CD4-positive, alpha-beta memory T cell (primary cell): ENCODE results near the gene TTN. TPM values are rescaled to one million over a fixed set of nuclear protein-coding genes. Genes with fewer than 3 reads are reported as not detected.

Experiments
- CTCF ChIA-PET: fragments of 350-600 bp; sonication (Branson Sonifier 250); formaldehyde crosslinking; loops from one replicate; lab custom pipeline; 2021; ENCODE audit warnings: inconsistent platforms; ENCODE audit not compliant: partially characterized antibody; lab: Charles Lee
- POLR2A ChIA-PET: fragments of 350-600 bp; sonication (Branson Sonifier 250); formaldehyde crosslinking; loops from one replicate; lab custom pipeline; 2021; ENCODE audit not compliant: partially characterized antibody; lab: Charles Lee
- DNase-seq, 5 donors: peaks; one replicate each; pipeline versions ENCODE4 v3.0.0 to v3.0.0-alpha.2; 2020 to 2022; ENCODE audit warnings: mixed read lengths in 1 of 5
- H3K27ac ChIP-seq: one replicate; pipeline ENCODE4 v1.7.0; 2013; ENCODE audit warnings: low read depth, low read length
- H3K27me3 ChIP-seq: 2 replicates; pipeline ENCODE4 v1.7.0; 2013; ENCODE audit warnings: mild to moderate bottlenecking, low read length, moderate library complexity; ENCODE audit not compliant: insufficient read depth
- H3K36me3 ChIP-seq: 2 replicates; pipeline ENCODE4 v1.7.0; 2013; ENCODE audit warnings: mild to moderate bottlenecking, low read length, moderate library complexity; ENCODE audit not compliant: insufficient read depth
- H3K4me1 ChIP-seq: 2 replicates; pipeline ENCODE4 v1.7.0; 2013; ENCODE audit warnings: mild to moderate bottlenecking, low read length, moderate library complexity; ENCODE audit not compliant: insufficient read depth
- H3K4me3 ChIP-seq, 2 donors: one replicate each; pipeline ENCODE4 v1.7.0; 2013; ENCODE audit warnings: low read length in 2 of 2, mild to moderate bottlenecking in 1 of 2
- H3K9me3 ChIP-seq, 2 donors: one replicate each; pipeline ENCODE4 v1.7.0; 2013; ENCODE audit warnings: low read length in 2 of 2, control low read depth in 1 of 2; ENCODE audit not compliant: control insufficient read depth in 1 of 2
- H3K27ac Mint-ChIP-seq, 7 donors: one replicate each; pipeline ENCODE4 v1.8.0; 2020 to 2021; ENCODE audit warnings: mixed read lengths in 7 of 7, mild to moderate bottlenecking in 6 of 7, inconsistent platforms in 3 of 7, moderate library complexity in 3 of 7
- H3K27me3 Mint-ChIP-seq, 2 donors: one replicate each; pipeline ENCODE4 v1.8.0; 2020 to 2021; ENCODE audit warnings: mixed read lengths in 2 of 2
- H3K36me3 Mint-ChIP-seq, 2 donors: one replicate each; pipeline ENCODE4 v1.8.0; 2020 to 2021; ENCODE audit warnings: mixed read lengths in 2 of 2, inconsistent platforms in 1 of 2, mild to moderate bottlenecking in 1 of 2
- H3K4me1 Mint-ChIP-seq, 4 donors: one replicate each; pipeline ENCODE4 v1.8.0; 2020 to 2021; ENCODE audit warnings: mixed read lengths in 4 of 4, mild to moderate bottlenecking in 1 of 4
- H3K4me3 Mint-ChIP-seq, 8 donors: one replicate each; pipeline ENCODE4 v1.8.0; 2020 to 2021; ENCODE audit warnings: mixed read lengths in 8 of 8, mild to moderate bottlenecking in 7 of 8, moderate library complexity in 6 of 8, inconsistent platforms in 3 of 8
- H3K9me3 Mint-ChIP-seq, 8 donors: one replicate each; pipeline ENCODE4 v1.8.0; 2020 to 2021; ENCODE audit warnings: mixed read lengths in 8 of 8, mild to moderate bottlenecking in 5 of 8, inconsistent platforms in 3 of 8, moderate library complexity in 1 of 8
- intact Hi-C: fragments of 100-400 bp; cut with micrococcal nuclease; formaldehyde crosslinking; loops from one replicate; pipeline ENCODE4 v1.15.1; 2023
- polyA plus RNA-seq, 2 donors: library from polyadenylated mRNA; unstranded; fragments of 300-500 nt; fragmentation: Illumina TruSeq; gene quantifications; one replicate each; pipeline ENCODE4 v1.2.3, GENCODE V29; 2021
- total RNA-seq, 2 experiments: library from RNA; stranded (reverse); gene quantifications; one replicate each; pipeline ENCODE4 v1.2.3, GENCODE V29; 2021

TTN gene
- total and polyA plus RNA-seq, 4 experiments from 2014 or later = 0.22 to 8.6 (median 5.0) TPM

DNA sequence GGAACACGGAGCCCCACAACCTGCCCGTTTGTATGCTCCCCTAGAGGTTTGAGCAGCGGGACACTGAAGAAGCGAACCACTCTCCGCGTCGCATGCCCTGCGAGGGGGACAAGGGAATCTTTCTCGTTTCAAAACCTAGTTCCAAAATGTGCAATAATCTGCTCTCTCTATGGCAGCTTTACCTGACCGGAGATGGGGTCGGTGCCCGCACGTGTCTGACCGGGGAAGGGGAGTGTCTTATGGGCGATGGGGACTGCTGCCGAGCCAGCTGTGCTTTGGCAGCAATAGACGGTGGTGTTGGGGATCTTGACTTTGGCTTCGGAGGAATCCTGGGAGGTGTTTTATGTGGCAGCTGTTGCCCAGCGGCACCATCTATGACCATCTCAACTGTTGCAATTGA lies 7.9 kb downstream of the TTN start:
- H3K4me1 Mint-ChIP-seq = no peaks in the 10 kb centered on the region
- H3K27me3 Mint-ChIP-seq = no peaks in the 10 kb centered on the region
- intact Hi-C loops = no loop called here
- CTCF ChIA-PET = interaction anchor here (1.0 kb wide), 1 partner anchor 330 kb away, joined by 3 read pairs; no protein-coding TSS in a partner anchor
- POLR2A ChIA-PET = no interaction called here
- peaks cover 0 to 2% (median 0%) of the 10 kb centered on the region in 8 donors for H3K9me3 Mint-ChIP-seq
- H3K4me3 Mint-ChIP-seq = no peak overlapping the region
- no peaks in the 10 kb centered on the region for H3K27me3 ChIP-seq
- no peaks in the 10 kb centered on the region for H3K4me1 ChIP-seq
- no peak overlapping the region for H3K27ac Mint-ChIP-seq
- H3K4me3 ChIP-seq = no peak overlapping the region
- no peaks in the 10 kb centered on the region for H3K9me3 ChIP-seq
- no peak for DNase-seq
- no peaks in the 10 kb centered on the region for H3K36me3 ChIP-seq
- no peak overlapping the region for H3K27ac ChIP-seq
- peaks cover 0 to 4% of the 10 kb centered on the region in 2 donors for H3K36me3 Mint-ChIP-seq

DNA sequence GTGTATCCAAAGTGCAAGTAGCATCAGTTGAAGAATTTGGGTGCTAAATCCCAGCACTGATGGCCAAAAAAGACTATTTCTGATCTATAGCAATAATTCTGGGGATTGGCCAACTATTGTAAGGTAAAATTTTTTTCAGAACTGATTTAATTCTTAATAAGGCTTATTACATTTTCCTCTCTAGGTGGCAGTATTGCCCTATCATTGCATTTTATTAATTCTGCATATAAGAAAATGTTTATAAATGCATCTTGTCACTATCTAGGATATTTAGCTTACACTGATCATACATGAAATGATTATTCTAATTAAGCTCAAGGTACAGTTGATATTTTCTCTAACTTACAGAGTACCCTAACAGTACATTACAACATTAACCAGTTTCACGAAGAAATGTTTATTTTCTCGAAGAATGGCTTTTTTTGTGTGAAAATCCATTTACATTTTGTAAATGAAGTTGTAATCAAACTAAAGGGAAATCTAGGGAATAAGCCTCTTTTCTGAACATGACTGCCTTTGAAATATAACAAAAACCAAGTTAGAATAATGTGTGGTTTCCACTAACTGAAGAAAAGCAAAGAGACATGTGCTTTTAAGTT lies 11.0 kb downstream of the TTN start:
- no peaks in the 10 kb centered on the region for H3K9me3 ChIP-seq
- no peak overlapping the region for H3K27ac ChIP-seq
- no peaks in the 10 kb centered on the region for H3K4me1 ChIP-seq
- H3K27me3 ChIP-seq = no peaks in the 10 kb centered on the region
- H3K4me1 Mint-ChIP-seq = no peaks in the 10 kb centered on the region
- intact Hi-C loops = loop anchor here (1.0 kb wide), 1 partner anchor 118 kb away; no protein-coding TSS in a partner anchor
- no peak overlapping the region for H3K4me3 Mint-ChIP-seq
- POLR2A ChIA-PET = no interaction called here
- DNase-seq = peak in 4 of 5 donors; percentile 9 to 14 (median 12)
- H3K27ac Mint-ChIP-seq = no peak overlapping the region
- H3K36me3 ChIP-seq = no peaks in the 10 kb centered on the region
- CTCF ChIA-PET = interaction anchor here (0.6 to 3.0 kb wide), 7 partner anchors 8 to 334 kb away, joined by 3 to 13 read pairs (median 4); no protein-coding TSS in a partner anchor
- H3K36me3 Mint-ChIP-seq = peaks cover 0 to 4% of the 10 kb centered on the region in 2 donors
- H3K27me3 Mint-ChIP-seq = peaks cover 0 to 3% of the 10 kb centered on the region in 2 donors
- H3K9me3 Mint-ChIP-seq = peaks cover 0 to 2% (median 0%) of the 10 kb centered on the region in 8 donors
- H3K4me3 ChIP-seq = no peak overlapping the region

DNA sequence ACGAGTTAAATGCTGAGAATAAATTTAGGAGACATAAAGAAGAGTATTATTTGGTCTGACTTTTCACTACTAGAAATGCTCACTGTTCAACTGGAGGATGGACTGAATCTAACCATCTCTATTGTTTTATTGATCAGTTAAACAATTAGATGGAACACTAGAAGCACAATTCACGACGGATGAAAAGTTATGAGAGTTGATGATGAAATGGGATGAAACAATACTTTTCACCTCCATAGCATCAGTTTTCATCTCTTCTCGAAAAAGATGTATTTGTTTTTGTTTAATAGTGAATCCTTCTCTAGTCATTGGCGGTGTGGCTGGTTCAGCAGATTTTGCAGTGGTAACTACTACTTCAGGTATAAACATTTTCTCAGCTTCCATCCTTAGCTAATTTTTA lies 19.3 kb downstream of the TTN start:
- no peaks in the 10 kb centered on the region for H3K36me3 Mint-ChIP-seq

DNA sequence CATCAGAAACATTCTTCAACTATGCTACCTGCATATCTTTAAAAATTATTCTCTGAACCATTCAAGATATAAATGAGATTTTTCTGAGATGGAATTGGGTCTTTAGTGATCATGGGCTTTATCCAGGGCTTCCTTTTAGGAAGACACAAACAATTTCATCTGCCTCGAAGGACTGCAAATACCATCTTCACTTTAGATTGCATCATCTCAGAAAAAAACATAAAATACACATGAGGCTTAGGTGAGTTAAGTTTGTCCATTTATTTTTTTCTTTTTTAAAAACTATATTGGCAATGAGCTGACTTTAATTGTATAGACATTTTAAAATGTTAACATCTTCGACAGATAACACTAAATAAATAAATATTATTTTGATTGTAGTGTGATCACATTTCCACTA lies 20.1 kb downstream of the TTN start:
- Histone ChIP-seq H3K27ac (no peak overlapping the region), H3K27me3 (no peaks in the 10 kb centered on the region), H3K4me1 (no peaks in the 10 kb centered on the region), H3K9me3 (no peaks in the 10 kb centered on the region), H3K36me3 (no peaks in the 10 kb centered on the region), H3K4me3 (no peak overlapping the region)
- no peaks in the 10 kb centered on the region for H3K36me3 Mint-ChIP-seq
- intact Hi-C loops = no loop called here
- no peak overlapping the region for H3K4me3 Mint-ChIP-seq
- DNase-seq = no peak
- H3K4me1 Mint-ChIP-seq = no peaks in the 10 kb centered on the region
- ChIA-PET CTCF (no interaction called here), POLR2A (no interaction called here)
- H3K27me3 Mint-ChIP-seq = peaks cover 0 to 3% of the 10 kb centered on the region in 2 donors
- H3K27ac Mint-ChIP-seq = no peak overlapping the region
- no peaks in the 10 kb centered on the region for H3K9me3 Mint-ChIP-seq

More for the DNA sequence above, 19.3 kb downstream of the TTN start:
- Mint-ChIP-seq H3K27me3 (peaks cover 0 to 3% of the 10 kb centered on the region in 2 donors), H3K4me3 (no peak overlapping the region), H3K27ac (no peak overlapping the region), H3K9me3 (no peaks in the 10 kb centered on the region), H3K4me1 (no peaks in the 10 kb centered on the region)
- no peak for DNase-seq
- ChIA-PET CTCF (no interaction called here), POLR2A (no interaction called here)
- Histone ChIP-seq H3K36me3 (no peaks in the 10 kb centered on the region), H3K27me3 (no peaks in the 10 kb centered on the region), H3K4me3 (no peak overlapping the region), H3K4me1 (no peaks in the 10 kb centered on the region), H3K27ac (no peak overlapping the region), H3K9me3 (no peaks in the 10 kb centered on the region)
- intact Hi-C loops = no loop called here

DNA sequence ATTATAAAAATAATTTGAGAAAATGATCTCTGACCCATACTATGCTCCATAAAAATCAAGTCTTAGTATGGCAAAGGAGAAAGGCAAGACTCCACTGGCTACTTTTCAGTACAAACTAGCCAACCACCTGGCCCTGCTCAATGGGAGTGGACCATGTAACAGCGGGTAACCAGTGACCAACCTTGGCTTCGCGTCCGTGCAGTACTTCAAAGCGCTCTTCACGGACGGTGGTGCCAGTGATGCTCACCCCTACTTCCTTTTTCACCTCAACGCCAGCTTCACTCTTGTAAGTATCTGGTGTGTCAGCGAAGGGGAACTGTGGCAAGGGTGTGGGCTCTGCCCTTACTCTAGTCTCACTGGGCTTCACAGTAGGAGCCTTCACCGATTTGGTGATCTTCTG lies 23.3 kb downstream of the TTN start:
- H3K4me3 ChIP-seq = no peak overlapping the region
- POLR2A ChIA-PET = no interaction called here
- H3K27me3 ChIP-seq = no peaks in the 10 kb centered on the region
- H3K9me3 ChIP-seq = no peaks in the 10 kb centered on the region
- H3K27ac ChIP-seq = no peak overlapping the region
- Mint-ChIP-seq H3K9me3 (no peaks in the 10 kb centered on the region), H3K27ac (no peak overlapping the region), H3K4me1 (no peaks in the 10 kb centered on the region), H3K4me3 (no peak overlapping the region), H3K36me3 (no peaks in the 10 kb centered on the region), H3K27me3 (no peaks in the 10 kb centered on the region)
- CTCF ChIA-PET = no interaction called here
- DNase-seq = no peak
- H3K4me1 ChIP-seq = no peaks in the 10 kb centered on the region
- intact Hi-C loops = no loop called here
- no peaks in the 10 kb centered on the region for H3K36me3 ChIP-seq

DNA sequence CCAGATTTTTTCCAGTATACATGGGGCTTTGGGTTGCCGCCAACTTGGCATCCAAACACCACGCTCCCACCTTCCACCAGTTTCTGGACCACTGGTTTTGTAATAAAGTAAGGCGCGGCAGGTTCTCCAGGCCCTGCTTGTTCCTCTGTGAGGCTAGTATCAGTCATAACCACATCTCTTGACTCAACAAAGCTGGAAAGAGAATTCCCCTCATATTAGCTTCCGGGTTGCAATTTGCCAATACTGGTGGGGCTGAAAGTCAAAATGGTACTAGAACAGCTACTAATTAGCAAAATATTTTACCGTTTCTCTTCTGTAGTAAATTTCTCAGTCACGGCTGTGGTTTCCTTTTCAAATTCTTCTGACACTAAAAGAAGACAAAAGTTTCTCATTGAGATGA lies 25.0 kb downstream of the TTN start:
- Histone ChIP-seq H3K36me3 (no peaks in the 10 kb centered on the region), H3K4me3 (no peak overlapping the region), H3K4me1 (no peaks in the 10 kb centered on the region), H3K9me3 (no peaks in the 10 kb centered on the region), H3K27me3 (no peaks in the 10 kb centered on the region), H3K27ac (no peak overlapping the region)
- ChIA-PET CTCF (no interaction called here), POLR2A (no interaction called here)
- no peak overlapping the region for H3K4me3 Mint-ChIP-seq
- no peaks in the 10 kb centered on the region for H3K36me3 Mint-ChIP-seq
- no peak overlapping the region for H3K27ac Mint-ChIP-seq
- no peak for DNase-seq
- no peaks in the 10 kb centered on the region for H3K9me3 Mint-ChIP-seq
- no peaks in the 10 kb centered on the region for H3K4me1 Mint-ChIP-seq
- intact Hi-C loops = no loop called here
- H3K27me3 Mint-ChIP-seq = no peaks in the 10 kb centered on the region

DNA sequence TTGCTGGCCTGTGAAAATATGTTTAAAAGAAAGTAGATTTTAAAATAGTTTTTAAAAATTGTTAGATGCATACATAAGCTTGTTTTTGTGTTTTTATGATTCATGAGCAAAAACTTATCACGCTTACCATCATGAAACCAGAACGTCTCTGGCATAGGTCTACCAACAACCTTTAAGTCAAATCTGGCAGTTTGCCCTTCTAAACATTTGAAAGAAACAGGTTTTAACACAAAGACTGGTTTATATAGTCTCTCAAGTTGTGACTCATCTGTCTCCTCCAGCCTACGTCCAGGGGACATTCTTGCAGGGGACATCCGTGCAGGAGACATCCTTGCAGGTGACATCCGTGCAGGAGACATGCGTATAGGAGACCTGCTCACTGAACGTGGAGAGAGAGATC lies 29.6 kb downstream of the TTN start:
- DNase-seq = no peak
- H3K36me3 ChIP-seq = no peaks in the 10 kb centered on the region
- H3K27ac ChIP-seq = no peak overlapping the region
- H3K4me3 ChIP-seq = no peak overlapping the region
- H3K27me3 ChIP-seq = no peaks in the 10 kb centered on the region
- Mint-ChIP-seq H3K36me3 (peaks cover 2 to 10% of the 10 kb centered on the region in 2 donors), H3K4me3 (no peak overlapping the region), H3K9me3 (peaks cover 0 to 6% (median 0%) of the 10 kb centered on the region in 8 donors), H3K4me1 (no peaks in the 10 kb centered on the region), H3K27me3 (no peaks in the 10 kb centered on the region), H3K27ac (no peak overlapping the region)
- intact Hi-C loops = no loop called here
- ChIA-PET CTCF (interaction anchor here (2.4 kb wide), 1 partner anchor 13 kb away, joined by 5 read pairs; no protein-coding TSS in a partner anchor), POLR2A (no interaction called here)
- H3K4me1 ChIP-seq = no peaks in the 10 kb centered on the region
- no peaks in the 10 kb centered on the region for H3K9me3 ChIP-seq
